Ascending aorta (tissue), 2 donors: ENCODE results near the gene CETP. TPM values are rescaled to one million over a fixed set of nuclear protein-coding genes. Genes with fewer than 3 reads are reported as not detected.
"Not testable (repeated sequence)": the region's sequence is repeated elsewhere in the genome, so short reads cannot be mapped to it uniquely, and the experiment has no call there.

Experiments
- DNase-seq, 2 donors: peaks; one replicate each; pipeline ENCODE4 v3.0.0-alpha.2; 2019; ENCODE audit warnings: low spot score in 2 of 2
- H3K27ac ChIP-seq, 2 donors: fragments of 200-600 bp; sonication (generic); one replicate each; pipeline ENCODE4 v1.5.1; 2016 to 2017; ENCODE audit warnings: mild to moderate bottlenecking in 1 of 2
- H3K27me3 ChIP-seq: fragments of 200-600 bp; sonication (generic); one replicate; pipeline ENCODE4 v1.5.1; 2017
- H3K36me3 ChIP-seq, 2 donors: fragments of 200-600 bp; sonication (generic); one replicate each; pipeline ENCODE4 v1.5.1; 2016
- H3K4me1 ChIP-seq, 2 donors: fragments of 200-600 bp; sonication (generic); one replicate each; pipeline ENCODE4 v1.5.1; 2016 to 2017; ENCODE audit warnings: mild to moderate bottlenecking in 1 of 2
- H3K4me3 ChIP-seq, 2 donors: fragments of 200-600 bp; sonication (generic); one replicate each; pipeline ENCODE4 v1.5.1; 2016 to 2017; ENCODE audit warnings: mild to moderate bottlenecking in 1 of 2
- H3K9me3 ChIP-seq, 2 donors: fragments of 200-600 bp; sonication (generic); one replicate each; pipeline ENCODE4 v1.5.1; 2016
- CTCF ChIP-seq, 3 experiments: fragments of 200-600 bp in 2 of 3; fragments of 450-650 bp in 1 of 3; sonication (generic) in 2 of 3; IDR thresholded peaks; one replicate each; pipeline ENCODE4 v1.5.1; 2016 to 2019; ENCODE audit warnings: antibody characterized with exemption in 3 of 3, mild to moderate bottlenecking in 1 of 3, moderate library complexity in 1 of 3
- intact Hi-C: fragments of 100-400 bp; cut with DNase I; formaldehyde crosslinking; loops from one replicate; pipeline ENCODE4 v1.15.1; 2023
- total RNA-seq: library from RNA; depleted of rRNA; stranded (reverse); fragments of >200 nt; gene quantifications from one replicate; pipeline ENCODE4 v1.1.0, GENCODE V29; 2016

CETP gene
- total RNA-seq, 1 donor from 2014 or later = not detected

DNA sequence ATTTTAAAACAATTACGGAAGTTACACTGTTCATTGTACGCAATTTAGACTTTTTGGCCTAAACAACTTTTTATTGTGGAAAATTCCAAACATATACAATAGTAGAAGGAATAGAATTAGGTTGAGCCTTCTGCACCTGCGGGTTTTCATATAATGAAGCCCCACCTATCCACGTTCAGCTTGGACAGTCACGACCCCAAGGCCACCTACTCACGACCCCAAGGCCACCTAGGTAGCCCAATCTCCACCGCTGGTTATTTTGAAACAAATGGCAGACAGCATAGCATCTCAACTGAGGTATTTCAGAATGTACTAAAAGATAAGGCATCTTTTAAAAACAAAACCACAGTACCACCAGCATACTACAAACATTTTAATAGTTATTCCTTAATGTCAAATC is 28.2 kb downstream of the CETP start:
- DNase-seq = peak in 1 of 2 donors; percentile 49
- no peaks in the 10 kb centered on the region for H3K9me3 ChIP-seq
- peak overlapping the region; percentile 81 to 87 for H3K27ac ChIP-seq
- H3K4me3 ChIP-seq = peak overlapping the region; percentile 69 to 95
- H3K36me3 ChIP-seq = no peaks in the 10 kb centered on the region
- intact Hi-C loops = loop anchor here (2.0 kb wide), 1 partner anchor 57 kb away; the partner anchor contains the start of gene HERPUD1
- no peak for TF ChIP-seq CTCF (IDR thresholded peaks at IDR 0.05)
- H3K27me3 ChIP-seq = no peaks in the 10 kb centered on the region
- H3K4me1 ChIP-seq = peaks cover 0 to 16% of the 10 kb centered on the region in 2 donors

GRCh38 chr16:56990407-56991286 is 28.9 kb downstream of the CETP start:
- peaks cover 0 to 16% of the 10 kb centered on the region in 2 donors for H3K4me1 ChIP-seq
- no peak overlapping the region for H3K27ac ChIP-seq
- intact Hi-C loops = no loop called here
- peak overlapping the region; percentile 69 to 95 for H3K4me3 ChIP-seq
- no peak for TF ChIP-seq CTCF (IDR thresholded peaks at IDR 0.05)
- no peaks in the 10 kb centered on the region for H3K9me3 ChIP-seq
- no peaks in the 10 kb centered on the region for H3K36me3 ChIP-seq
- peak in 1 of 2 donors; percentile 51 for DNase-seq
- H3K27me3 ChIP-seq = no peaks in the 10 kb centered on the region

DNA sequence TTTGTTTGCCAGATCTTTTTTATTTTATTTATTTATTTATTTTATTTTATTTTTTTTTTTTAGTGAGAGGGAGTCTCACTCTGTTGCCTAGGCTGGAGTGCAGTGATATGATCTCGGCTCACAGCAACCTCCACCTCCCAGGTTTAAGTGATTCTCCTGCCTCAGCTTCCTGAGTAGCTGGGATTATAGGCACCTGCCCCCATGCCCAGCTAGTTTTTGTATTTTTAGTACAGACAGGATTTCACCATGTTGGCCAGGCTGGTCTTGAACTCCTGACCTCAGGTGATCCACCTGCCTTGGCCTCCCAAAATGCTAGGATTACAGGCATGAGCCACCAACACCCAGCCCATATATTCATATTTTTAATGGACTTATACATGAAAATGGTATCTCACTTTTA is 30.7 kb downstream of the CETP start:
- H3K27me3 ChIP-seq, H3K27ac ChIP-seq, intact Hi-C loops, H3K4me3 ChIP-seq, H3K36me3 ChIP-seq, DNase-seq, H3K9me3 ChIP-seq: not testable (repeated sequence)
- H3K4me1 ChIP-seq = peaks cover 0 to 11% of the 10 kb centered on the region in 2 donors

- Histone ChIP-seq H3K27ac (no peak overlapping the region), H3K36me3 (no peaks in the 10 kb centered on the region), H3K4me1 (peaks cover 0 to 11% of the 10 kb centered on the region in 2 donors), H3K9me3 (no peaks in the 10 kb centered on the region), H3K4me3 (no peak overlapping the region), H3K27me3 (no peaks in the 10 kb centered on the region)
- TF ChIP-seq CTCF (IDR thresholded peaks at IDR 0.05) = no peak
- no peak for DNase-seq
- intact Hi-C loops = no loop called here
Measured at GRCh38 chr16:56993204-56993603, 31.5 kb downstream of the CETP start.

DNA sequence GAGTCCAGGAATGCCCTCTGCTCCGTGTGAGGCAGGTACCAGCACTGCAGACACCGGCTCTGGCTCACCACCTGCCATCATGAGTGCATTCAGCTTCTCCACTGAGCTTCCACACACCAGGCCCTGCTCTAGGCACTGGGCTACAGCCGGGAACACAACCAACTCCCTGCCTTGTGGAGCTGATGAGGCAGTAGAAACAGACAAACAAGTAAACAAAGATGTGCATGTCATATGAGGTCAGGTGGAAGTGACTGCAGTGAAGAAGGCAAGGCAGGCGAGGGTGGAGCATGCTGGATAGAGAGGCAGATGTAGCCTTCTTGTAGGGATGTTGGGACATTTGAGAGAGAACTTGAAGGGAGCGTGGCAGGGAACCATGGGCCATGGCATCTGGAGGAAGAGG is 32.6 kb downstream of the CETP start:
- H3K27me3 ChIP-seq = no peaks in the 10 kb centered on the region
- no peak for DNase-seq
- intact Hi-C loops = no loop called here
- no peaks in the 10 kb centered on the region for H3K36me3 ChIP-seq
- H3K4me3 ChIP-seq = no peak overlapping the region
- H3K9me3 ChIP-seq = no peaks in the 10 kb centered on the region
- peaks cover 0 to 9% of the 10 kb centered on the region in 2 donors for H3K4me1 ChIP-seq
- no peak for TF ChIP-seq CTCF (IDR thresholded peaks at IDR 0.05)
- no peak overlapping the region for H3K27ac ChIP-seq

DNA sequence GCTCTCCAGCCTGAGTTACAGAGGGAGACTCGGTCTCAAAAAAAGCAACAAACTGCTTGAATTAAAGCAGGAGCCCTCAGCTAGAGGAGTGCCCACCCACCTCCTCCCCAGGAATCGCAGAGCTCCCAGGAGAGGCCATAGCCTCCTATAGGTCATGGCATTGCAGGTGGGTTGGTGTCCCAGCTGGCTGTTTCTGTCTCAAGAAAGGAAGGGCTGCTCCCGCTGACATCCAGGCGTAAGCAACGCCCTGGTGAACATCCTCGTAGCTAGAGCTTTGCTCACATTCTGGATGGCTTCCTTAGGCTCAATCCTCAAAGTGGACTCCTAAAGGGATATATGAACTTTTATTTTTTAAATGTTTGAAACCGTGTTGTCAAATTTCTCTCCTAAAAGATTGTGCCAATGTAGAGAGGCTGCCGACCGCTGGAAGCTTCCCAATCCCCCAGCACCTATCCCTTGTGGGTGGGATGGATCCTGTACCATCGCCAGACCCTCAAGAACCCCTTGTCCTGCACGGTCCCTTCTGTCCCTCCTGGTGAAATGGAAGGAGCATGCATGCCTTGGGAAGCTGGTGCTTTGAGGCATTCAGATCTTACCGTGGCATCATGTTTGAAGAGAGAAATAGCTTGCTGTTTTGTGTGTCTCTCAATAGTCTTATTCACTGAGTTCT is 33.5 kb downstream of the CETP start:
- H3K36me3 ChIP-seq = no peaks in the 10 kb centered on the region
- DNase-seq = no peak
- H3K4me1 ChIP-seq = peaks cover 0 to 12% of the 10 kb centered on the region in 2 donors
- no peaks in the 10 kb centered on the region for H3K9me3 ChIP-seq
- TF ChIP-seq CTCF (IDR thresholded peaks at IDR 0.05) = no peak
- H3K27ac ChIP-seq = no peak overlapping the region
- no peaks in the 10 kb centered on the region for H3K27me3 ChIP-seq
- intact Hi-C loops = no loop called here
- no peak overlapping the region for H3K4me3 ChIP-seq
